Neural progenitor cell (in vitro differentiated cells): Measurements from ENCODE around the gene ARSB.

Experiments
- CTCF ChIP-seq: fragments of 200-600 bp; sonication (generic); IDR thresholded peaks from 2 replicates; pipeline ENCODE4 v1.5.1; 2017; ENCODE audit warnings: antibody characterized with exemption, mild to moderate bottlenecking
- EZH2 ChIP-seq: fragments of 200-600 bp; sonication (generic); IDR thresholded peaks from 2 replicates; pipeline ENCODE4 v1.6.1; 2017; ENCODE audit warnings: antibody characterized with exemption, mild to moderate bottlenecking, moderate library complexity
- EZH2phosphoT487 ChIP-seq: fragments of 200-600 bp; sonication (generic); IDR thresholded peaks from 2 replicates; pipeline ENCODE4 v1.6.1; 2017; ENCODE audit warnings: antibody characterized with exemption

DNA sequence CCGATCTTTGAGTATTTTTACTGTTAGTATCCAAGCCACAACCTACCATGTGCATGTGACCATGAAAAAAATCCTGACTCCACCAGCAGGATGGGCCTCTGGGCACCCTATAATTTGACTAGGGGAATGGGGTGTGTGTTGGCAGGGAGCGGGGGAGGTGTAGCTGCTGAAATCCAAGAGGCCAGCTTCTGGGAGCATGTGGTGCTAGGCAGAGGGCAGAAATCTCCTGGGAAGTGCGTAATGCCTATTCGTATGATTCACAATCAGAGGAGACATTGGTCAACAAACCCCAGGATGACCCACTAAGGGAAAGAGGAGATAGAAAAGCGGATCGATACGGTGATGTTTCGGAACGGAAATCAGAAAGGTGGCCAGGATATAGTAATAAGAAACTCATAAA lies 149.9 kb downstream of the ARSB start:
- no peak for TF ChIP-seq EZH2
- TF ChIP-seq CTCF = no peak
- no peak for TF ChIP-seq EZH2phosphoT487
